GM19043 (cell line): Measurements from ENCODE around the gene PXN.
"Not testable (repeated sequence)": the region's sequence is repeated elsewhere in the genome, so short reads cannot be mapped to it uniquely, and the experiment has no call there.

Experiments
- ATAC-seq: cut with Tn5 transposase; IDR thresholded peaks from one replicate; pipeline ENCODE4 v1.9.1; 2021; ENCODE audit warnings: low read depth; ENCODE audit not compliant: unreplicated experiment

Gene PXN

GRCh38 chr12:120242275-120242799, 23.2 kb downstream of the PXN start:
- no peak for ATAC-seq

DNA sequence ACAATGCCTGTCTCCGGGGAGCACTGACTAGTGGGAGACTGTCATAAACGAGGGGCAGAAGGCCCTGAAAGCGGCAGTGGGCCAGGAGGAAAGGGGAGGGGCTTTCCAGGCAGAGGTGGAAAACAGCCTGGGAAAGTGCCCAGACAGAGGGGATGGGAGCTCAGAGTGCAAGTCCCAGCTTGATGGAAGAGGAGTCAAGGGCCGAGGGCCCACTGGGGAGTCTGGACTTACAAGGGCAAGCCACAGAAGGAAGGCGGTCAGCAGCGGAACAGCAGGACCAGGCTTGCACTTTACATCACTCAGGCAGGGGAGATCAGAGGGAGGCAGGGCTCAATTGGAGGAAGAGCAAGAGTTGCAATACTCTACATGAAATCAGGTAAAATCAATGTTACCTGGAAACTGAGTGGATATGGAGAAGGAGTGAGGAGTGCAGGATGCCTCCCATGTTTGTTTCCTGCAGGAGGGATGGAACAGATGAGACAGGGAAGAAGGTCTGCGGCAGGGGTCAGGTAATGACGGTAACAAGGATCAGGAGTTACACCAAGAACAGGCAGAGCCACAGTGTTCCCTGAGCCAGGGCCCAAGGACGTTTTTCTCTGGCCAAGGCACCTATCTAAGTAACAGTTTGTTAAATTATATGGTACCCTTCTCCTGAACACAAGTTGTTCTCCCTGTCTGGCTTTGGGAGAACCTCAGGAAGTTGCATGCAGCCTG, 23.8 kb downstream of the PXN start:
- no peak for ATAC-seq

DNA sequence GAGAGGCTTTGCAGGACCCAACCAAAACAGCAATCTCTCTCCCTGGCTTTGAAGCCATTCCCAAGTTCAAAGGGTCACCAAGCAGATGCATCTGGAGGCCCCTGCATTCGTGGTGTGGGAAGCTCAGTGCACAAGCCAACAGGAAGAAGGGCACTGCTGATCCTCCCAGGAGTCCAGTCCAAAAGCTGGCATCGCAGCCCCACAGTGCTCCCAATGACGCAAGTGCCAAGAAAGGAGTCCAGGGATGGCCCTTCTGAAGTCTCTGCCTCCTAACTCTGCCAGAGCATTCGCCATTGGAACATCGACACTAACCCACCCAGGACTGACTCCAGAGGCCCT, 25.1 kb downstream of the PXN start:
- no peak for ATAC-seq

GRCh38 chr12:120239776-120240494, 25.6 kb downstream of the PXN start:
- no peak for ATAC-seq

DNA sequence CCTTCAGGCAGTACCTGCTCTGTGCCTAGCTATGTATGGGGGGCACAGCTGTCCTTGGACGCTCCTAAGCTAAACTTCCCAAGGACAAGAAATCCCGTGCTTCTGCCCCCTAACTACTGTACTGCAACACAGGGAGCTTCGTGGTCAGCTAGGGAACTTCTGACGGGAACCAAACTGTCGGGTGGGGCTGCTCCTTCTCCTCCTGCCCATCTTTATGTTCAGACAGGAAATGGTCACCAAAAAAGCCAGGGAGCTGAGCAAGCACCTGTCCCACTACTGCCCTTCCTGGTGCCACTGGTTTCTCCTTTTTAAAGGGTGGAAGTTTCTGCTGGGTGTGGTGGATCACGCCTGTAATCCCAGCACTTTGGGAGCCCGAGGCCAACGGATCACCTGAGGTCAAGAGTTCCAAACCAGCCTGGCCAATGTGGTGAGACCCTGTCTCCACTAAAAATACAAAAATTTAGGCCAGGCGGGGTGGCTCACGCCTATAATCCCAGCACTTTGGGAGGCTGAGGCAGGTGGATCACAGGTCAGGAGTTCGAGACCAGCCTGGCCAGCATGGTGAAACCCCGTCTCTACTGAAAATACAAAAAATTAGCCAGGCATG, 26.6 kb downstream of the PXN start:
- ATAC-seq: no peak

DNA sequence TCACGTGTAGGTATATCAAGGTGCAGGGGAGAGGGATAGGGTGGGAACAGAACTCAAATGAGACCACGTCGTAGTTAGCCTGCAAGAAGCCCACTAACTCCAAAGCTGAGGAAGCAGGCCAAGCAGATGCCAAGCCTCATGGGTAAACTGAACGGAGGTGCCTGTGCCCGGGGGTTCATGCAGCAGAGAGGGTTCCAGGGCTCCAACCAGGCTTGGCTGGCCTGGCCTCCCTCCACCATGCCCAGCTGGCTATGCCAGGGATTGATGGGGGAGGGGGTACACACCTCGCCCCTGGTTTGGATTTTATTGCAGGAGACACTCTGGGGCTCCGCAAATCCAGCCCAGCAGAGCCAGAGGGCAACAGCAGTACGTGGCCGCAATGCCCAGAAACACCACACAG, 27.3 kb downstream of the PXN start:
- no peak for ATAC-seq

GRCh38 chr12:120237360-120238171, 28.0 kb downstream of the PXN start:
- no peak for ATAC-seq

DNA sequence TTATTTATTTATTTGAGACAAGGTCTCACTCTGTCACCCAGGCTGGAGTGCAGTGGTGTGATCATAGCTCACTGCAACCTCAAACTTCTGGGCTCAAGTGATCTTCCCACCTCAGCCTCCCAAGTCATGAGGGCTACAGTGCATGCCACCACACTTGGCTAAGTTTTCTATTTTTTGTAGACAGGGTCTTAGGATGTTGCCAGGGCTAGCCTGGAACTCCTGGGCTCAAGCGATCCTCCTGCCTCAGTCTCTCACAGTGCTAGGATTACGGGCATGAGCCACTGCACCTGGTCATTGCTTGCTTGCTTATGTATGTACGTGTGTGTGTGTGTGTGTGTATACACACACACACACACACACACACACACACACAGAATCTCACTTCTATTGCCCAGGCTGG, 28.7 kb downstream of the PXN start:
- ATAC-seq: not testable (repeated sequence)

DNA sequence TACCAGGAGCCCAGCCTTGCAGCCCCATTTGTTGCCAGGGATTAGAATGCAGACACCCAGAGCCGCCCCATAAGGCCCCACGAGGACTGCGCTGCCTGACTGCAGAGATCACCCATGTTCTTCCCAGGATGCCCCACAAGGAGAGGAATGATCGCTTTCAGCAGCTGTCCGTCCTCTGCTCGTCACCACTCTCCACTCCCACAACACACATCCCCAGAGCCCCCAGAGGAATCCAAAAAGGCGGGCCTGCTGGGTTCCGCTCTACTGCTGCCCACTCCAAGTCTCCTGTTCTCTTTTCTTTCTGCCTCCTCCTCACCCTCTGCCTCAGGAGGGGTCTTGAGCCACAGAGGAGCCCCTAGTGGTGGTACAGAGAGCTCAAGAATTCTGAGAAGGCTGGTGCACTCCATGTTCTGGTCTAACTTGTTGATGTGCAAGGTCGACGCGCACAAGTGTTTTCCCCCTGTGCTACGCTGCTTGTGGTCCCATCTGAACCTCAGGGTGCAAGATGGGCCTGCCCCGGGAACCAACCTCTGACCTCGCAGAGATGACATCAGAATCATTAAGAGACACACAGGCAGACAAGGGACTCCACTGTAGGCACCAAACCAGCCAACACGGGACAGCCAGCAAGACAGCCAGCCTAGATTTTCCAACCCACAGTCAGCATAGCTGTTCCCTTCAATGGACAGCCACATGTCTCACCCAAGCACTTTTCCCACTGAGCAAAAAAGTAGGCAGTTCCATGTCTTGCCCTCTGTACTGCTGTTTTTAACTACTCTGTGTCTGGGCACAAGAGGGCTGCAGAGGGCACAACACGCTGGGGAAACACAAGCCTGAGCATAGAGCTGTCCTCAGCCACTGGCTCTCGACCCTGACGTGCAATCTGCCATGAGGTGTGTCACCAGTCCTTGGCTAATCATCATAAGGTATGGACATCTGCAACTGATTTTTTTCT, 29.9 kb downstream of the PXN start:
- no peak for ATAC-seq

- ATAC-seq: no peak
These were observed 30.7 kb downstream of the PXN start for GRCh38 chr12:120234643-120235368.

DNA sequence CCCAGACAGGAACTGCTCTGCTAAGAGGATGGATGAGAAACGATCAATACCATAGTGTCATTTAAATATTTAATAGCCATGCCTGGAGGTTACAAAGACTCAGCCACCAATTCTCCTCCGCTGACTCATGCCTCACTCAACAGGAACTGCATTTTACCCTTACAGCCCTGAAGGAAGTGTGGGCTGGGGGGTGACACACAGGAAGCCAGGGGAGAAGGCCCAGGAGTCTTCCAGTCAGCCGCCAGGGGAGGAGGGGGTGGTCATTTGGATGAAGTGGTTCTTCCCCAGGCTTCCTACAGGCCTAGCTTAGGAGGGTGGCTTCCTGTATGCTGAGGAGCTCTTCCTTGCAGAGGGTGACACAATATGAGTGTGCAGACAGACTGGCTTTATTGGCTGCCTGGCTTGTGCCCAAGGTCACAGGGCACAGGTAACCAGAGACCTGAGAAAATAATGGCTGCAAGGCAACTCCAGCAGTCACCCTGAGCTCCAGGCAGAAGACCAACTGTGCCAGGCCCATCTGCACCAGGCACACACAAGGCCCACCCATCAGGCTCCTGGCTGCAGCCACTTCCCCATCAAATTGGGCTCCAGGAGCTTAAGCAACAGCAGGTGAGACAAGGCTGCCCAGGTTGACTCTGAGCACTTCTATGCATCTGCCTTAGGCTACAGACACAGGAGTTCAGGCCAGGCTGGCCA, 34.1 kb downstream of the PXN start:
- ATAC-seq: no peak

GRCh38 chr12:120230974-120231315, 34.6 kb downstream of the PXN start:
- ATAC-seq: no peak

DNA sequence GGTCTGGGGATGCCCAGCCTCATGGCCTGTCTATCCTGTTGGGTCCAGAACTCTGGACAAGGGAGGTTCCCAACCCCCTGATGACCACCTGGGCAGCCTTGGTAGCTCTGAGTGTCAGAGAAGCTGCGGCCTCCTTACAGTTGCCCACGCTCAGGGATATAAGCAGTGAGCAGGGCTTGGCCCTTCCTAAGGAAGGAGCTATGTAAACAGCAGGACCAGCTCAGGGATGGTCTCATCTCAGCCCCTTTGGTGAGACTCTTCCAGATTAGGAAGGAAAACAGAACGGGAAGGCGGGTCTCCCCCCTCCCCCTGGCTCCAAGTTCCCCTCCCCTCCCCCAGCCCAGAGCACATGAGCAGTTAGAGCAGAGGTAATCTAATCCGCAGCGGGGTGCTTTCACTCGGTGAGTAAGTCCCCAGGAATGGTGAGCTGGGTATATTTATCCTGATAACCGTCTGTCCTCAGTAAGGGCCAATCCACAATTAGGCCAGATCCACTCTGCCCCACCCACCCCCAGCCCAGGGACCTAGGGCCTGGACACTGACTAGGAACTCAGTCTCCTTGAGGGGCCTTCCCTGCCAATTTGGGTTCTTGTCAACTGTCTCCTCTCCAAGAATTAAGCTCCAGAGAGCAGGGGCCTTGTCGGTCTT, 35.1 kb downstream of the PXN start:
- no peak for ATAC-seq

- ATAC-seq: no peak
These were observed 35.8 kb downstream of the PXN start for GRCh38 chr12:120229487-120230325.

- no peak for ATAC-seq
These were observed 36.5 kb downstream of the PXN start for GRCh38 chr12:120229071-120229486.

DNA sequence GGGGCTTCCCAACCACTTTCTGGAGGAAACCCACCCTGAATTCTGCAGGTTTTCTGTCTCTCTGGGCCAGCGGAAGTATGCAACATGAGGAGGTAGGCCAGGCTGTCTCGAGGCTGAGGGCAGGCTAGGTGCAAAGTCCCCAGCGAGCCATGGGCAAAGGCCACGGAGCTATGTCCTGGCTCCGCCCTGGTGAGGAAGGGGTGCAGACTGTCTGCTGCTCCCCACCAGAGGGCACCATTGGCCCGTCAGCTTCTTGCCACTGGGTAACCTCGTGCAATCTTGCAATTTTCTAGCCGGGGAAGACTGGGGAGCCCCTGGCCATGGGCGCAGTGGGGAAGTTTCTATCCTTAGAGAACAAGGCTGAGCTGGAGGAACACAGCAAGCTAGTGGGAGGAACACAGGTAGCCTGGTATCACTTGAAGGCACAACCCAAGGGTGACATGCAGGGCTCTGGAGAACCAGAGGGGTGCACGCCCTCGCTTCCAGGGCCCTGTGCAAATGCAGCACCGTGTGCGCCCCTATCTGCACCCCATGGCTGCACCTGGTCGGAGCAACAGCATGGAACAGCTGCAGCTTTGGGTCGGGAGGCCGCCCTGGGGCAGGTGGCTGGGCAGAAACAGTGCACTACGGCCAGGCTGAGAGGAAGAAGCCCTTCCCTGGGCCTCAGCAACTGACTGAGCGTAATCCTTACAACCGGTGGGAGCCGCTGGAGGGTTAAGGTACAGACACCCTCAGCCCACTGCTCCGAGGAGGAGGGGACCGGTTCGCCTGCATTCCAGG, 37.0 kb downstream of the PXN start:
- ATAC-seq: peak; percentile 57

DNA sequence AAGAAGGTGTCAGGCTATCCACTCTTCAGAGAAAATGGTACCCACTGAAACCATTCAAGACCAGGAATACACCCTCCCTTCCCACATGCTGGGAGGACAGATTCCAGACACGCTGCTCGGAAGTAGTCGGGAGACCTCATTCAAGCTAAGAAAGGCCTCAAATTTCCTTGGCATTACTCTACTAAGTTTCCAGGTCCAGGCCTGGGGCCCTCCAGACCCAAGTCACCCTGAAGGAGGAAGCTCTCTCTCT, 37.6 kb downstream of the PXN start:
- ATAC-seq: no peak
